HG02763 (cell line): ENCODE results near the gene AKR7A2.

Experiments used
- ATAC-seq: cut with Tn5 transposase; IDR thresholded peaks from one replicate; pipeline ENCODE4 v1.9.1; 2021; ENCODE audit warnings: mild to moderate bottlenecking, moderate library complexity; ENCODE audit not compliant: unreplicated experiment

The AKR7A2 gene

GRCh38 chr1:19326748-19327065, 14.8 kb upstream of the AKR7A2 start:
- ATAC-seq, result no peak

GRCh38 chr1:19325958-19326747, 14.2 kb upstream of the AKR7A2 start:
- no peak for ATAC-seq

GRCh38 chr1:19325368-19325957, 13.5 kb upstream of the AKR7A2 start:
- ATAC-seq, result no peak

- ATAC-seq, result no peak
Observed at GRCh38 chr1:19324665-19324990, 12.7 kb upstream of the AKR7A2 start.

- no peak for ATAC-seq
Observed at GRCh38 chr1:19323987-19324664, 12.2 kb upstream of the AKR7A2 start.

GRCh38 chr1:19322481-19322880, 10.5 kb upstream of the AKR7A2 start:
- ATAC-seq, result no peak

DNA sequence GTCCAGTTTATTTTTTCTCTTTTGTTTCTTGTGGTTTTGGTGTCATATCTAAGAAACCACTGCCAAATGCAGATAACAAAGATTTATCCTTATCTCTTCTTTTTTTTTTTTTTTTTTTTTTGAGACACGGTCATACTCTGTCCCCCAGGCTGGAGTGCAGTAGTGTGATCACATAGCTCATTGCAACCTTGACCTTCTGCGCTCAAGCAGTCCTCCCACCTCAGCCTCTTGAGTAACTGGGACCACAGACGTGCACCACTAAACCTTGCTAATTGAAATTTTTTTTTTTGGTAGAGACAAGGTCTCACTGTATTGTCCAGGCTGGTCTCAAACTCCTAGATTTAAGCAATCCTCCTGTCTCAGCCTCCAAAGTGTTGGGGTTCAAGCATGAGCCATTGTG, 9.1 kb upstream of the AKR7A2 start:
- no peak for ATAC-seq

- no peak for ATAC-seq
Observed at GRCh38 chr1:19319196-19319595, 7.3 kb upstream of the AKR7A2 start.

DNA sequence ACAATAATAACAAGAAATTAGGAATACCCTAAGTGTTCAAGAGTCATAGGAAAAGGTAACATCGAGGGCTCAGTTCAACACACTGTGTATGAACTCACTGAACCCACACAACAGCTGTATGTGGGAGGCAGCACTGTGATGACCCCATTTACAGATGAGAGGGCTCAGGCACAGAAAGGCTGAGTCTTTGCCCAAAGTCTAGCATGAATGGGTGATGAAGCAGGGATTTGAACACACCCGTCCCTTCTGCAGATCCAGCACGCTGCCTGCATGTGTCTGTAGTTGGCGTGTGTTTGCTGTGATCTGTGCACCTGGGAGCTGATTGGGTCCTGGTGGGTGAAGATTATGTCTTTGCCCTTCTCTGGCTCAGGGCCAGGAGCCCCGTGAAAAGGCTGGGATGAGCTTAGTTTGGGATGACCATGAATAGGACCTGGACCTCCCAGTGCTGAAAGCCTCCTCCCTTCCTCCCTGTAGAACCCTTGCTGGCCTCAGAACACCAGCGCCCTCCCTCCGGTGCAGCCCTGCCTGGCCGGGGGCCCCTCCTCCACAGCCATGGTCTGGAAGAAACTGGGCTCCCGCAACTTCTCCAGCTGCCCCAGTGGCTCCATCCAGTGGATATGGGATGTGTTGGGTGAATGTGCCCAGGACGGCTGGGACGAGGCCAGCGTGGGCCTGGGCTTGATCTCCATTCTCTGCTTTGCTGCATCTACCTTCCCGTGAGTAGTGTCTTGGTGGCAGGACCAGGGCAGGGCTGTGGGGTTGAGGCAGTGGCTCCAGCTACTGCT, 5.4 kb upstream of the AKR7A2 start:
- ATAC-seq, result no peak

DNA sequence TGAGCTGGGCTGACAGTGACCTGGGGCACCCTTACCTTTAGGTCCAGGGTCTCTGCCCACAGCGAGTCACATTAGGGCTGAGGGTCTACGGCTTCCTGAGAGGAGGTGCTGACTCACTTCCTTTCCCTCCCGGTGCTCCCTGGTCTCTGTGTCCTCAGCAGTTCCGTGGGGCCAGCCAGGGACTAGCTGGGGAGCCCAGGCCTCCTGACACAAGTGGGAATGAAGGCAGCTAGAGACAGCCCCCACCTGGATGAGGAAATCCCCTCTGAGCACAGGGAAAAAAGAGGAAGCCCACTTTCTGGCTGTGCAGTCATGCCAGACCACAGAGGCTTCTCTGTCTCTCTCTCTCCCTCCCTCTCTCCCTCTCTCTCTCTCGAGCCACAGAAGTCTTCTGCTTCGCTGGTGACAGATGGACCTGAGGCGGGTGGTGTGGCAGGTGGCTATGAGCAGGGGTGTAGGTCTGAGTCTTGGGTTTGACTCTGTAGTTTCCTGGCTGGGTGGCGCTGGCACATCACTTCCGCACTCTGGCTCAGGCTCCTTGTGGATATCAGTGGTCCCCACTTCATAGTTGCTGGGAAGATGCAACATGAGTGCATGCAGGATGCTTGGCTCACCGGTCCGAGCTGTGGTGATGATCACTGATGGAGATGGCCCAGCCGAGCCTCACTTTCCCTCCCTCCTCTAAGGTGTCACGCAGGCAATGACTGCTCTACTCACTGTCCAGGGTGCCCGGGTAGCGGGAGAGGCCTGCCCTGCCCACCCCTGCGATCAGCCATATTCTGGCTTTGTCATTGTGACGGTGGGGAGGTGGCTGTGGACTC, 3.6 kb upstream of the AKR7A2 start:
- peak; percentile 25 for ATAC-seq

GRCh38 chr1:19313961-19314882, 2.3 kb upstream of the AKR7A2 start:
- ATAC-seq, result no peak

DNA sequence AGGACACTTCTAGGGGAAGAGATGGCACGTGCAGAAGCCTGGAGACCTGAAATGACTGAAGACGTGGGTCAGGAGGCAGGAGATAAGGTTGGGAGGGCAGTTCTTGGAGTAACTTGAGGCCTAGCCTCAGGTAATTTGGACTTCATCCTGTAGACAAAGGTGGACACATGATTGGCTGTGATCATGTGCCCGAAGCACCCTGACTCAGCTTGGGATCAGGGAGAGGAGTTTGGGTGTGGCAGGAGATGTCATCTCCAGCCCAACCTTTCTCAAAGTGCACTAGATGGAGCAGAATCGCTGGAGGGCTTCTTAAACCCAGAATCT, 1.7 kb upstream of the AKR7A2 start:
- no peak for ATAC-seq

DNA sequence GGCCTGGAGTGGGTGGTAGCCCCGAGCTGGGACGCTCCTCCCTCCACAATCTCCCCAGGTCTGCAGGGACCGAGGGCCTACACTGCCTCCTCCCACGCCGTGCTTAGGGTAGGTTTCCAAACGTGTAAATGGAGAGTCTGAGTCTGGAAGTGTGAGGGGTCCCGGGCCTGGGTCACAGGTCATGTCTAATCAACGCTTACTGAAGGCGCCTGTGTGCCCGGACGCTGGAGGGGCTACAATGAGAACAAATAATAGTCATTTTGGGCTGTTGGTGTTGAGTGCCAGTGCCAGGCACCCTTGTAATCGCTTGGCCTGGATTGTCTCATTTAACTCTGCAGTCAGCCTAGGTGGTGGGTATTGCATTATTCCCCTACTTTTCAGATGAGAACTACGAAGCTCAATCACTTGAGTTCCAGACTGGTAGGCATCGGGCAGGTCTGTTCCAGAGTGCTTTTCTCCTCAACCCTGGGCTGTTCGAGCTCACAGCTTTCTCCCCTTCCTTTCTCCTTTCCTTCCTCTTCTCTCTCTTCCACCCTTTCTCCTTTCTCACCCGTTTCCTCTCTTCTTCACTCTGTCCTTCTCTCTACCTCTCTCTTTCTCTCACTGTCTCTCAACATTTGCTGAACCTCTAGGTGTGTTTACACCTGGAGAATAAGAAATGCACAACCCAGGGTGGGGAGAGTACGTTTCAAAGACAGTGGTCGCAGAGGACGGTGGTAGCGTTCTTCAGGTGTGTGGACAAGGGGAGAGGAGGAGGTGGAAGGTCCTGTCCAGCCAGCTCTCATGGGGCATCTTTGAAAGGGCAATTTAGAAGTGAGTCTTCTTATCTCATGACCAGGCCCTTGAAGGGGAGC, 1.1 kb upstream of the AKR7A2 start:
- ATAC-seq, result peak; percentile 9

DNA sequence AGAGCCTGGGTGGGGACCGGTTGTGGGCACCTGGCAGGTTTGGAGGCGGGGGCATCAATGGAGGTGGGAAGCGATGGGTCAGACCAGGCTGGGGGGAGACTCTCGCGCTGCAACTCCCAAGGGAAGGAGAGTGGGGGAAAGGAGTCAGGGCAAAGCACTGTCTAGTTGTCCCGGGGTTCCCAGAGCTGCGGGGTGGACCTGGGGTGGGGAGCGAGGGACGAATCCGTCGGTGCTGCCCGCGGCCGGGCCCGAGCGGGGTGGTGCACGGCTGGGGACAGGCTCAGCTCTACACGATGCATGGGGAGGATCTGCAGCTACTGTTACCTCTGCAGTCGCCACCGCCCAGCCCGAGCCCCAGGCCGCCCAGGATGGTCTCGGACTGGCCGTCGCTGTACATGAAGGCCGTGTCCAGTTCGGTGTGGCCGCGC, 427 bp downstream of the AKR7A2 start:
- peak; percentile 7 for ATAC-seq

- ATAC-seq, result no peak
Observed at GRCh38 chr1:19310720-19311502, 1.0 kb downstream of the AKR7A2 start.

GRCh38 chr1:19310061-19310460, 1.9 kb downstream of the AKR7A2 start:
- ATAC-seq, result no peak

DNA sequence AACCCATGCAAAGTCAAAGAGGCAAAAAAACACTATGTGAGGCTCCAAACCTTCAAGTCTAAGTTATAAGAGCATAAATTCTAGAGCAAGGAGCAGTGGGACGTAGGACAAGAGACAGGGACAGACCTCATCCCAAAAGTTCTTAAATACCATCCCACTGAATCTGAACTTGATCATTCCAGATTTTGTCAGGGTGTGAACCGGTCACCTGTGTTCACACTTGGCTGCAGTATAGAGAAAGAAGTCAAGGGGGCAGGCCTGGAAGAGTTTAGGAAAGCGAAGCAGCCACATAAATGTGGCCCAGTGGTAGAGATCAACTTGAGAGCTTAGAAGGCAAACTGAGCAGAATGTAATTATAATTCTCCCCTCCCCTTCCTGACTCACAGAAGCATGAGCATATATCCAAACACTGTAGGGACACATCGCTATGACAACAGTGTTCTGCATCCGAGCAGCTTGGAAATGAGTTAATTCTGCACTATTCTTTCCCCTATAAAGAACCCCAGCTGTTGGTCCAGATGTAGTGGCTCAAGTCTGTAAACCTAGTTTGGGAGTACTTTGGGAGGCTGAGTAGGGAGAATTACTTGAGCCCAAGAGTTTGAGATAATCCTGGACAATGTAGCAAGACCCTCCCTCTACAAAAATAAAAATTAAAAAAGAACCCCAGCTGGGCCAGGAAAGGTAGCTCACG, 2.7 kb downstream of the AKR7A2 start:
- no peak for ATAC-seq

DNA sequence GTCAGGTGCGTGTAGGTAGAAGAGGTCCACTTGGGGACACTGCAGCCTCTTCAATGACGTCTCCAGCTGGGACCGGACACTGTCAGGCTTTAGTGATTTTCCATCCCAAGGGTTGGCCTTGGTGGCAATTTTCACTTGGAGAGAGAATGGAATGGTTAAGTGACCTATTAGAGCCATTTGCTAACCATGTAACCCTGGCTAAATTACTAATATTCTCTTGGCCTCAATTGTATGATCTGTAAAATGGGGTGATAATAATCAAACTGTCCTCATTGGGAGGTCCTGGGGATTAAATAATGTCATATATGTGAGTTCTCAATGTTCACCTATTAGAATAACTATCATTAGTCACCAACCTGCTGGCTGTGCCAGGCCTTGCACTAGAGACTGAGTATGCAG, 3.4 kb downstream of the AKR7A2 start:
- no peak for ATAC-seq
